RKO (cell line): Measurements from ENCODE around the gene CYSRT1.

ENCODE experiments used
- DNase-seq: peaks from one replicate; pipeline ENCODE4 v3.0.0-alpha.2; 2016; ENCODE audit warnings: low spot score

Gene CYSRT1

GRCh38 chr9:137227054-137227852 lies 2.3 kb downstream of the CYSRT1 start, which contains the start of gene RNF224:
Gene RNF224 (plus strand): TSS chr9:137227502. CDS start chr9:137228336, 834 bp downstream.
- DNase-seq = peak; percentile 88

GRCh38 chr9:137227853-137228505 lies 3.0 kb downstream of the CYSRT1 start:
- no peak for DNase-seq

GRCh38 chr9:137228506-137228967 lies 3.6 kb downstream of the CYSRT1 start:
- no peak for DNase-seq

GRCh38 chr9:137228968-137229896 lies 4.3 kb downstream of the CYSRT1 start:
- no peak for DNase-seq

- DNase-seq = no peak
These were observed 5.1 kb downstream of the CYSRT1 start for GRCh38 chr9:137229903-137230704.

- DNase-seq = no peak
These were observed 5.9 kb downstream of the CYSRT1 start, which contains the start of gene SLC34A3 for GRCh38 chr9:137230705-137231371. Gene SLC34A3 (plus strand): TSS chr9:137230901. CDS start chr9:137231703, 802 bp downstream.

- DNase-seq = no peak
These were observed 6.5 kb downstream of the CYSRT1 start for GRCh38 chr9:137231372-137232039.

- DNase-seq = no peak
These were observed 7.1 kb downstream of the CYSRT1 start for GRCh38 chr9:137232101-137232500.

GRCh38 chr9:137232510-137232909 lies 7.5 kb downstream of the CYSRT1 start:
- DNase-seq = no peak

GRCh38 chr9:137233143-137233980 lies 8.4 kb downstream of the CYSRT1 start:
- no peak for DNase-seq

GRCh38 chr9:137234055-137234697 lies 9.2 kb downstream of the CYSRT1 start:
- no peak for DNase-seq

GRCh38 chr9:137234758-137235423 lies 9.9 kb downstream of the CYSRT1 start:
- DNase-seq = no peak

- no peak for DNase-seq
These were observed 10.7 kb downstream of the CYSRT1 start for GRCh38 chr9:137235424-137236237.

- peak; percentile 90 for DNase-seq
These were observed 11.4 kb downstream of the CYSRT1 start for GRCh38 chr9:137236238-137236935.

- DNase-seq = no peak
These were observed 12.0 kb downstream of the CYSRT1 start for GRCh38 chr9:137236936-137237421.
